K562 (cell line): ENCODE data around the gene DROSHA. TPM values are rescaled to one million over a fixed set of nuclear protein-coding genes. Genes with fewer than 3 reads are reported as not detected.
A peak's percentile ranks its signal among the peaks of the same experiment; 100 is the strongest.

ENCODE experiments used
- ATF1 ChIP-seq, 2 experiments: fragments of 450-650 bp in 1 of 2; IDR thresholded peaks; 2 replicates each; pipeline ENCODE4 v1.6.1; 2016; ENCODE audit warnings: missing compliant biosample characterization in 1 of 2, missing genetic modification characterization in 1 of 2
- CBX3 ChIP-seq, 2 experiments: IDR thresholded peaks; 1 replicate in 1 of 2; 2 replicates in 1 of 2; pipeline ENCODE4 v1.6.1; 2012; ENCODE audit warnings: inconsistent platforms in 2 of 2, low read length in 2 of 2, borderline replicate concordance in 1 of 2, control low read depth in 1 of 2
- MTA3 ChIP-seq: fragments of 450-650 bp; formaldehyde crosslinking; IDR thresholded peaks from 2 replicates; pipeline ENCODE4 v1.6.1; 2017; ENCODE audit warnings: mild to moderate bottlenecking, borderline replicate concordance
- SP2 ChIP-seq: IDR thresholded peaks from 2 replicates; pipeline ENCODE4 v1.6.1; 2011; ENCODE audit warnings: mild to moderate bottlenecking, low read depth, low read length, moderate library complexity; ENCODE audit not compliant: poor library complexity, severe bottlenecking; ENCODE audit errors: extremely low read depth
- TAF1 ChIP-seq: IDR thresholded peaks from 2 replicates; pipeline ENCODE4 v1.6.1; 2011; ENCODE audit warnings: mild to moderate bottlenecking, low read length, moderate library complexity; ENCODE audit not compliant: insufficient read depth, control insufficient read depth, severe bottlenecking; ENCODE audit errors: extremely low read depth
- ZKSCAN3 ChIP-seq: fragments of 250-450 bp; sonication (Bioruptor Pico); IDR thresholded peaks from 2 replicates; pipeline ENCODE4 v1.4.0; 2020
- ZNF253 ChIP-seq: fragments of 250-450 bp; sonication (Bioruptor Pico); conservative IDR thresholded peaks from 2 replicates; pipeline ENCODE4 v1.6.1; 2021; ENCODE audit warnings: mild to moderate bottlenecking
- polyA plus RNA-seq, 8 experiments: library from polyadenylated mRNA; depleted of rRNA in 4 of 8; stranded (reverse) in 5 of 8; unstranded in 3 of 8; fragments of >200 nt; fragmentation: Nextera tagmentation in 2 of 8; fragmentation: Illumina TruSeq in 1 of 8; extraction: Ambion mirVana in 2 of 8; extraction: Trizol in 1 of 8; gene quantifications; 2 replicates each; pipeline versions ENCODE4 v1.2.1 to v1.2.3, GENCODE V29; 2011 to 2014; ENCODE audit warnings: inconsistent platforms in 1 of 8, missing spikeins in 1 of 8
- total RNA-seq, 7 experiments: library from RNA; depleted of rRNA in 6 of 7; stranded (reverse); fragments of >200 nt in 6 of 7; fragmentation: Illumina TruSeq in 2 of 7; extraction: Trizol in 2 of 7; gene quantifications; 2 replicates each; pipeline versions ENCODE4 v1.2.1 to v1.2.3, GENCODE V29; 2011 to 2021; ENCODE audit warnings: low replicate concordance in 1 of 7
- TF ChIP-seq, protein P1 (sequence below): fragments of 450-650 bp; IDR thresholded peaks from 2 replicates; pipeline ENCODE4 v1.6.1; 2016; ENCODE audit warnings: low read depth
- TF ChIP-seq, protein P2 (sequence below): fragments of 450-650 bp; formaldehyde crosslinking; IDR thresholded peaks from 2 replicates; pipeline ENCODE4 v1.4.0; 2022; ENCODE audit warnings: missing genetic modification characterization
- TF ChIP-seq, protein P3 (sequence below), 2 experiments: fragments of 450-650 bp in 1 of 2; sonication (generic) in 1 of 2; formaldehyde crosslinking; conservative IDR thresholded peaks; 2 replicates each; pipeline versions ENCODE4 v1.4.0 to v1.8.1; 2020 to 2022; ENCODE audit warnings: mild to moderate bottlenecking in 1 of 2, missing genetic modification reagents in 1 of 2

Gene DROSHA
- total and polyA plus RNA-seq, 9 of the 15 experiments (the other 6 are each of a cell fraction or from before 2014, with no cell fraction given), result 52.5 to 109 (median 68.9) TPM

DNA sequence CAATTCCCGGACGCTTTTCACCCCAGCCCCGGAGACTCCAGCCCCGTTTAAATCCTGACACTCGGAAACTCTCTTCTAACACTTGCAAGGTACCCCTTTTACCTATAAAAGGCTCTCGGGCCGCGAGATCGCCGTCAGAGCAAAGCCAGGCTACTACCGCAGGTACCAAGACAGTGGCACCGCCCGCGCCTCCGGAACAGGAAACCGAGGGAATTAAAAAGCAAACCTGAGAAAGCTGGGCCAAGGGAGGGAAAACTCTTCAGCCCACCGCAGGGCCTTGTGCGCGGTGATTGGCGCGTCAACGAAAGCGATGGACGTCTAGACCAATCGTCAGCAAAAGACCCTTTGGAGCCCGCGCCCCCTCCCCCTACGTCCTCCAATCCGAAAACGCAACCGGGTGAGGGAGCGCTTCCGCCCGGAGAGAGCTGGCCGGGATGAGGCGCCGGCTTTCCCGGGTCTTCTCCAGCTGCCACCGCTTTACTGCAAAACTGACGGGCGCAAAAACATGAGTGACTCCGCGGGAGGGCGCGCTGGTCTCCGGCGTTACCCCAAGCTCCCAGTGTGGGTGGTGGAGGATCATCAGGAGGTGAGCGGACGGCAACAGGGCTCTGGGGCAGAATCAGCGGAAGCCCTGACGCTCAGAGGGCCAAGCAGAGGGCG lies at the start of gene DROSHA, which contains the start of gene C5orf22 (continued):
- TF ChIP-seq, protein P1, sequence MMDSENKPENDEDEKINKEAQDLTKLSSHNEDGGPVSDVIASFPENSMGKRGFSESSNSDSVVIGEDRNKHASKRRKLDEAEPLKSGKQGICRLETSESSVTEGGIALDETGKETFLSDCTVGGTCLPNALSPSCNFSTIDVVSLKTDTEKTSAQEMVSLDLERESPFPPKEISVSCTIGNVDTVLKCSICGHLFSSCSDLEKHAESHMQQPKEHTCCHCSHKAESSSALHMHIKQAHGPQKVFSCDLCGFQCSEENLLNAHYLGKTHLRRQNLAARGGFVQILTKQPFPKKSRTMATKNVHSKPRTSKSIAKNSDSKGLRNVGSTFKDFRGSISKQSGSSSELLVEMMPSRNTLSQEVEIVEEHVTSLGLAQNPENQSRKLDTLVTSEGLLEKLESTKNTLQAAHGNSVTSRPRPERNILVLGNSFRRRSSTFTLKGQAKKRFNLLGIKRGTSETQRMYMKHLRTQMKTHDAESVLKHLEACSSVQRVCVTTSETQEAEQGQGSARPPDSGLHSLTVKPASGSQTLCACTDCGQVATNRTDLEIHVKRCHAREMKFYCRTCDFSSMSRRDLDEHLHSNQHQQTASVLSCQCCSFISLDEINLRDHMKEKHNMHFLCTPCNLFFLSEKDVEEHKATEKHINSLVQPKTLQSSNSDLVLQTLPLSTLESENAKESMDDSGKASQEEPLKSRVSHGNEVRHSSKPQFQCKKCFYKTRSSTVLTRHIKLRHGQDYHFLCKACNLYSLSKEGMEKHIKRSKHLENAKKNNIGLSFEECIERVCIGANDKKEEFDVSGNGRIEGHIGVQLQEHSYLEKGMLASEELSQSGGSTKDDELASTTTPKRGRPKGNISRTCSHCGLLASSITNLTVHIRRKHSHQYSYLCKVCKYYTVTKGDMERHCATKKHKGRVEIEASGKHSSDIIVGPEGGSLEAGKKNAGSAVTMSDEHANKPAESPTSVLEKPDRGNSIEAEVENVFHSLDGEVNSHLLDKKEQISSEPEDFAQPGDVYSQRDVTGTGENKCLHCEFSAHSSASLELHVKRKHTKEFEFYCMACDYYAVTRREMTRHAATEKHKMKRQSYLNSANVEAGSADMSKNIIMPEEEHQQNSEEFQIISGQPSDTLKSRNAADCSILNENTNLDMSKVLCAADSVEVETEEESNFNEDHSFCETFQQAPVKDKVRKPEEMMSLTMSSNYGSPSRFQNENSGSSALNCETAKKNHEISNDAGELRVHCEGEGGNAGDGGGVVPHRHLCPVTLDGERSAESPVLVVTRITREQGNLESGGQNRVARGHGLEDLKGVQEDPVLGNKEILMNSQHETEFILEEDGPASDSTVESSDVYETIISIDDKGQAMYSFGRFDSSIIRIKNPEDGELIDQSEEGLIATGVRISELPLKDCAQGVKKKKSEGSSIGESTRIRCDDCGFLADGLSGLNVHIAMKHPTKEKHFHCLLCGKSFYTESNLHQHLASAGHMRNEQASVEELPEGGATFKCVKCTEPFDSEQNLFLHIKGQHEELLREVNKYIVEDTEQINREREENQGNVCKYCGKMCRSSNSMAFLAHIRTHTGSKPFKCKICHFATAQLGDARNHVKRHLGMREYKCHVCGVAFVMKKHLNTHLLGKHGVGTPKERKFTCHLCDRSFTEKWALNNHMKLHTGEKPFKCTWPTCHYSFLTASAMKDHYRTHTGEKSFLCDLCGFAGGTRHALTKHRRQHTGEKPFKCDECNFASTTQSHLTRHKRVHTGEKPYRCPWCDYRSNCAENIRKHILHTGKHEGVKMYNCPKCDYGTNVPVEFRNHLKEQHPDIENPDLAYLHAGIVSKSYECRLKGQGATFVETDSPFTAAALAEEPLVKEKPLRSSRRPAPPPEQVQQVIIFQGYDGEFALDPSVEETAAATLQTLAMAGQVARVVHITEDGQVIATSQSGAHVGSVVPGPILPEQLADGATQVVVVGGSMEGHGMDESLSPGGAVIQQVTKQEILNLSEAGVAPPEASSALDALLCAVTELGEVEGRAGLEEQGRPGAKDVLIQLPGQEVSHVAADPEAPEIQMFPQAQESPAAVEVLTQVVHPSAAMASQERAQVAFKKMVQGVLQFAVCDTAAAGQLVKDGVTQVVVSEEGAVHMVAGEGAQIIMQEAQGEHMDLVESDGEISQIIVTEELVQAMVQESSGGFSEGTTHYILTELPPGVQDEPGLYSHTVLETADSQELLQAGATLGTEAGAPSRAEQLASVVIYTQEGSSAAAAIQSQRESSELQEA, result no peak
- TF ChIP-seq SP2, result peak; percentile 88
- no peak for TF ChIP-seq ZNF253
- no peak for TF ChIP-seq ZKSCAN3 (CRISPR knock-in tag)
- TF ChIP-seq TAF1, result peak; percentile 70
- TF ChIP-seq CBX3 (IDR thresholded peaks at IDR 0.05; ENCODE audit: borderline replicate concordance in 1 of 2, low read length in 2 of 2), result no peak
- TF ChIP-seq, protein P2, sequence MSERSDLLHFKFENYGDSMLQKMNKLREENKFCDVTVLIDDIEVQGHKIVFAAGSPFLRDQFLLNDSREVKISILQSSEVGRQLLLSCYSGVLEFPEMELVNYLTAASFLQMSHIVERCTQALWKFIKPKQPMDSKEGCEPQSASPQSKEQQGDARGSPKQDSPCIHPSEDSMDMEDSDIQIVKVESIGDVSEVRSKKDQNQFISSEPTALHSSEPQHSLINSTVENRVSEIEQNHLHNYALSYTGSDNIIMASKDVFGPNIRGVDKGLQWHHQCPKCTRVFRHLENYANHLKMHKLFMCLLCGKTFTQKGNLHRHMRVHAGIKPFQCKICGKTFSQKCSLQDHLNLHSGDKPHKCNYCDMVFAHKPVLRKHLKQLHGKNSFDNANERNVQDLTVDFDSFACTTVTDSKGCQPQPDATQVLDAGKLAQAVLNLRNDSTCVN, result no peak
- peak; percentile 33; the same call in 1 of the 2 replicates for TF ChIP-seq ATF1 (CRISPR knock-in tag; IDR thresholded peaks at IDR 0.05)
- TF ChIP-seq ATF1 (tag; IDR thresholded peaks at IDR 0.05), result peak; percentile 93
- TF ChIP-seq, protein P3, sequence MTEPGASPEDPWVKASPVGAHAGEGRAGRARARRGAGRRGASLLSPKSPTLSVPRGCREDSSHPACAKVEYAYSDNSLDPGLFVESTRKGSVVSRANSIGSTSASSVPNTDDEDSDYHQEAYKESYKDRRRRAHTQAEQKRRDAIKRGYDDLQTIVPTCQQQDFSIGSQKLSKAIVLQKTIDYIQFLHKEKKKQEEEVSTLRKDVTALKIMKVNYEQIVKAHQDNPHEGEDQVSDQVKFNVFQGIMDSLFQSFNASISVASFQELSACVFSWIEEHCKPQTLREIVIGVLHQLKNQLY (CRISPR knock-in tag; conservative IDR thresholded peaks at IDR 0.05), result 0 out of 4 replicates have a peak, but pooled peaks of 1 of the 2 experiments have one; percentile 55
- TF ChIP-seq MTA3, result peak; percentile 89; the same call in 1 of the 2 replicates
